ENCODE data around the gene ABCG8. TPM values are rescaled to one million over a fixed set of nuclear protein-coding genes. Genes with fewer than 3 reads are reported as not detected.

The ABCG8 gene
- polyA plus RNA-seq, 1 donor (not counting 4 experiments of a cell fraction or from before 2014, with no cell fraction given), result not detected

GRCh38 chr2:43818761-43819160 lies 20.0 kb upstream of the ABCG8 start:
- FAIRE-seq (no peak), DNase-seq (ENCODE audit: low read depth, low spot score) (no peak)
- dilution Hi-C loops (cut with MboI; ENCODE audit: extremely low pct_ligation_motif_present, low sequenced_read_pairs), result no loop called here
- Histone ChIP-seq H3K9ac (ENCODE audit: control insufficient read depth, extremely low read depth, insufficient read depth, low read length) (no peak overlapping the region), H3K27ac (ENCODE audit: control insufficient read depth, insufficient read depth, low read length) (no peak overlapping the region), H3K36me3 (ENCODE audit: control insufficient read depth in 2 of 2, extremely low read depth in 1 of 2, insufficient read depth in 2 of 2, low read length in 2 of 2) (no peaks in the 10 kb centered on the region), H3K4me2 (ENCODE audit: control insufficient read depth, extremely low read depth, insufficient read depth, low read depth, low read length) (no peak overlapping the region), H3K4me3 (ENCODE audit: control insufficient read depth in 2 of 3, extremely low read depth in 1 of 3, insufficient read depth in 2 of 3, low read depth in 1 of 3, low read length in 3 of 3) (no peak overlapping the region), H3K4me1 (ENCODE audit: control insufficient read depth, extremely low read depth, insufficient read depth, low read length) (no peaks in the 10 kb centered on the region), H3K9me3 (ENCODE audit: control insufficient read depth, low read depth, low read length) (no peaks in the 10 kb centered on the region), H3K27me3 (ENCODE audit: control insufficient read depth, extremely low read depth, insufficient read depth, low read length) (peaks cover 12% of the 10 kb centered on the region), H4K20me1 (ENCODE audit: control insufficient read depth, extremely low read depth, insufficient read depth, low read length) (no peaks in the 10 kb centered on the region), H3K79me2 (ENCODE audit: control insufficient read depth, insufficient read depth, low read length) (no peaks in the 10 kb centered on the region), H2AFZ (ENCODE audit: control insufficient read depth, low read length) (no peak overlapping the region), H3K9me1 (ENCODE audit: control insufficient read depth, extremely low read depth, insufficient read depth, low read length) (no peaks in the 10 kb centered on the region)
- TF ChIP-seq CTCF (optimal IDR thresholded peaks at IDR 0.05 in 1 of 3, IDR thresholded peaks at IDR 0.05 in 1 of 3, conservative IDR thresholded peaks at IDR 0.05 in 1 of 3; ENCODE audit: extremely low read depth in 1 of 3, insufficient read depth in 2 of 3, low read length in 3 of 3) (no peak), EZH2 (IDR thresholded peaks at IDR 0.05; ENCODE audit: low read length) (no peak)

DNA sequence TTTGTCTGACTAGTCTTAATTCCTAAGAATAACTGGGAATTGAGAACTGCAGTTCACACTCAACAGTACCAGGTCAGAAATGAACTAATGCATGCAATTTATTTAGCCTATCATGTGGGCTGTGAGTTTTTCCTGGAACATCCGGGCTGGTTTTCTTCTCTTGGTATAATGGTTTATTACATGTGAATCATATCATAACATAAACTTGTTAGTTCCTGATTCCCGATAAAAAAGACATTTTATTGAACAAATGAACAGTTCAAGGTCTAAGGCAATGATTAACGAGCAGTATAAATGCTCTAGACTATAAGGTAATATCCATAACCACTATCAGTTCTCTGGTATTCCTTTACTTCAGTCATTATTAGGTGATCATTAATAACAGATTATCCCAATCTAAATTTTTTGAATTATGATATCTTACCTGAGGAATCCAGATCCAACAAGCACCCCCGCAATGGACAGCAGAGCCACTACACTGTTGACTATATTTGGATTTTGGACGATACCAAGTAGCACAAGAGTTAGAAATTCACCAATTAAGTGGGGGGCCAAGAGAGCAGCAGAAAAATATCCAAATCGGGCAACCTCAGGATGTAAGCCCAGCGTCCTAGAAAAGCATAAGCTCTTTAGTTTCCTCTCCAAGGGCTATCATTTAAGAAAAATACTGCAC lies 19.1 kb upstream of the ABCG8 start:
- Histone ChIP-seq H3K4me2 (ENCODE audit: control insufficient read depth, extremely low read depth, insufficient read depth, low read depth, low read length) (no peak overlapping the region), H3K79me2 (ENCODE audit: control insufficient read depth, insufficient read depth, low read length) (no peaks in the 10 kb centered on the region), H4K20me1 (ENCODE audit: control insufficient read depth, extremely low read depth, insufficient read depth, low read length) (no peaks in the 10 kb centered on the region), H3K4me3 (ENCODE audit: control insufficient read depth in 2 of 3, extremely low read depth in 1 of 3, insufficient read depth in 2 of 3, low read depth in 1 of 3, low read length in 3 of 3) (no peak overlapping the region), H3K4me1 (ENCODE audit: control insufficient read depth, extremely low read depth, insufficient read depth, low read length) (no peaks in the 10 kb centered on the region), H2AFZ (ENCODE audit: control insufficient read depth, low read length) (no peak overlapping the region), H3K27ac (ENCODE audit: control insufficient read depth, insufficient read depth, low read length) (no peak overlapping the region), H3K36me3 (ENCODE audit: control insufficient read depth in 2 of 2, extremely low read depth in 1 of 2, insufficient read depth in 2 of 2, low read length in 2 of 2) (no peaks in the 10 kb centered on the region), H3K9ac (ENCODE audit: control insufficient read depth, extremely low read depth, insufficient read depth, low read length) (no peak overlapping the region), H3K27me3 (ENCODE audit: control insufficient read depth, extremely low read depth, insufficient read depth, low read length) (peaks cover 14% of the 10 kb centered on the region), H3K9me1 (ENCODE audit: control insufficient read depth, extremely low read depth, insufficient read depth, low read length) (no peaks in the 10 kb centered on the region), H3K9me3 (ENCODE audit: control insufficient read depth, low read depth, low read length) (no peaks in the 10 kb centered on the region)
- TF ChIP-seq CTCF (optimal IDR thresholded peaks at IDR 0.05 in 1 of 3, IDR thresholded peaks at IDR 0.05 in 1 of 3, conservative IDR thresholded peaks at IDR 0.05 in 1 of 3; ENCODE audit: extremely low read depth in 1 of 3, insufficient read depth in 2 of 3, low read length in 3 of 3), result no peak
- no peak for TF ChIP-seq EZH2 (IDR thresholded peaks at IDR 0.05; ENCODE audit: low read length)
- DNase-seq (ENCODE audit: low read depth, low spot score) (no peak), FAIRE-seq (no peak)
- dilution Hi-C loops (cut with MboI; ENCODE audit: extremely low pct_ligation_motif_present, low sequenced_read_pairs), result no loop called here
